HG03280 (cell line): ENCODE results near the gene SALL3.
"Not testable (repeated sequence)": the region's sequence is repeated elsewhere in the genome, so short reads cannot be mapped to it uniquely, and the experiment has no call there.

Experiments
- ATAC-seq: cut with Tn5 transposase; IDR thresholded peaks from one replicate; pipeline ENCODE4 v1.9.1; 2021; ENCODE audit warnings: mild to moderate bottlenecking, moderate library complexity; ENCODE audit not compliant: unreplicated experiment

SALL3 gene

GRCh38 chr18:78979730-78980278 is at the start of gene SALL3:
TSS of gene SALL3 (plus strand) at chr18:78979818. CDS start at chr18:78980275, 457 bp downstream.
- ATAC-seq = no peak

GRCh38 chr18:78932281-78932680 is 47.3 kb upstream of the SALL3 start:
- no peak for ATAC-seq

GRCh38 chr18:78934003-78934402 is 45.6 kb upstream of the SALL3 start:
- ATAC-seq = no peak

- no peak for ATAC-seq
Measured at GRCh38 chr18:78934551-78935225, 44.9 kb upstream of the SALL3 start.

- ATAC-seq = no peak
Measured at GRCh38 chr18:78935406-78935805, 44.2 kb upstream of the SALL3 start.

GRCh38 chr18:78936251-78937005 is 43.2 kb upstream of the SALL3 start:
- ATAC-seq = no peak

- no peak for ATAC-seq
Measured at GRCh38 chr18:78937166-78937565, 42.5 kb upstream of the SALL3 start.

- ATAC-seq = no peak
Measured at GRCh38 chr18:78939105-78939504, 40.5 kb upstream of the SALL3 start.

- no peak for ATAC-seq
Measured at GRCh38 chr18:78939734-78940494, 39.7 kb upstream of the SALL3 start.

GRCh38 chr18:78942236-78942635 is 37.4 kb upstream of the SALL3 start:
- ATAC-seq = not testable (repeated sequence)

- ATAC-seq = no peak
Measured at GRCh38 chr18:78945628-78946027, 34.0 kb upstream of the SALL3 start.

GRCh38 chr18:78947291-78947690 is 32.3 kb upstream of the SALL3 start:
- ATAC-seq = no peak

- no peak for ATAC-seq
Measured at GRCh38 chr18:78948221-78948620, 31.4 kb upstream of the SALL3 start.

- ATAC-seq = no peak
Measured at GRCh38 chr18:78948707-78949106, 30.9 kb upstream of the SALL3 start.

- ATAC-seq = no peak
Measured at GRCh38 chr18:78949216-78949615, 30.4 kb upstream of the SALL3 start.

GRCh38 chr18:78950386-78950785 is 29.2 kb upstream of the SALL3 start:
- no peak for ATAC-seq

GRCh38 chr18:78953566-78953965 is 26.1 kb upstream of the SALL3 start:
- ATAC-seq = no peak

- no peak for ATAC-seq
Measured at GRCh38 chr18:78955051-78955450, 24.6 kb upstream of the SALL3 start.

- no peak for ATAC-seq
Measured at GRCh38 chr18:78957140-78957539, 22.5 kb upstream of the SALL3 start.

GRCh38 chr18:78960709-78961108 is 18.9 kb upstream of the SALL3 start:
- ATAC-seq = no peak

GRCh38 chr18:78962098-78962497 is 17.5 kb upstream of the SALL3 start:
- ATAC-seq = no peak
